Measurements from ENCODE around the gene MRPL47.
"Not testable (repeated sequence)": the region's sequence is repeated elsewhere in the genome, so short reads cannot be mapped to it uniquely, and the experiment has no call there.

MRPL47 gene

DNA sequence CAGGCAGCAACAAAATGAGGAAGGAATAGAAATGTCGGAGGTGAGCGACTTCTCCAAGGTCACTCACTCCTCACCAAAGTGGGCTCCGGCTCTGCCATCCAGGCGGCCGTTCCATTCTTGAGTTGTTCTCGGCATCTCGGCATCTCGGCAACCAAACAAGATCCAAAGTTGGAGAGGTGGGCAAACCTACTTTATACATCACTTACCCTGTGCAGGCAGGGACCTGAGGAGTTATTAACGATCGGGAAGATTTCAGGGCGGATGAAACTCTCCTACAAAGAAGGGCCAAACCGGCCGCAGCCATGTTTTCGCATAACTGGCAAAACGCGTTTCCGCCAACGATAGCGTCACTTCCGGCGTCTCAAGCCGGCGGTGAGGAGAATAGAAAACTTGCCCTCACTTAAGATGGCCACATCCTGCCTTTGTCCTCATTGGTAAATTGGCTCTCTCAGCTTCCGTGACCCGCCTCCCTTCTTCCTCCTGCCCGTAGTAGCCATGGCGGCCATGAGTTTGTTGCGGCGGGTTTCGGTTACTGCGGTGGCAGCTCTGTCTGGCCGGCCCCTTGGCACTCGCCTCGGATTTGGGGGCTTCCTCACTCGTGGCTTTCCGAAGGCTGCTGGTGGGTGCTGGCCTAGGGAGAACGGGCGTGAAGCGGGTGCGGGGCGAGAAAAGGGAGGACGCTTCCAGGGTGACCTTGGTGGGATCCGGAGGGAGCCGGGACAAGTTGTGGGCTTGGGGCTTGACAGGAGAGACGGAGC is at the start of gene MRPL47, which contains the start of gene NDUFB5:
TSS of gene MRPL47 (minus strand) at position 318 of the 758 bp plus-strand sequence. CDS start at position 304, 14 bp downstream.
TSS of gene NDUFB5 (plus strand) at position 474 of the 758 bp plus-strand sequence. CDS start at position 496, 22 bp downstream.
- peak; percentile 96 for DNase-seq

- peak; percentile 62 for DNase-seq
Measured at GRCh38 chr3:179653096-179653797, 48.8 kb upstream of the MRPL47 start.

DNA sequence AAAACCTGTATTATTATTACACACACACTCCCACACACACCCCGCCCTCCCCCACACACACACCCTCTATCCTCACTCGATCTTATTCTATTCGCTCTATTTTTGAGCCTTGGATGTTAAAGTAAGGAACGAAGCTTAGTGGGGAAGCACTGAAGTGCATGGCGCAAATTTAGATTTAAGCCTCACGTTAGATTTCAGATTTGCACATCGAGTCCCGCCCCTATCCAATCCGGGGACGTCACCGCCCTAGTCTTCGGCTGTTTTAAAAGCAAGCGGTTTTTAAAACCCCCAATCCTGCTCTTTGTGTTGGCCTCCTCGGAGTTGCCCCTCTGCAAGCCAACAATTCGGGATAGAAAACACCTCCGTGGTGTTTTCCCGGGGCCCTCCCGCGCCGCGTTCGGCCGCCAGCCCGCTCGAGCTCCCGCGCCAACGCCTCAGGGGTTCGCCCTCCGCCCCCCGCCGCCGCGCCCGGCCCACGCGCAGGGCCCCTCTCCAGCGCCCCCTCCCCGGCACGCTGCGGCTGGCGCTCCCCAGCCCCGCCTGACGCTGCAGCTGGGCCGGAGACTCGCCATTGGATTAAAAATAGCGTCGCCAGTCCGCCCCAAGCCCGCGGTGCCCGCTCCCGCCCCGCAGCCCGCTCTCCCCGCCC is 48.1 kb upstream of the MRPL47 start, which contains the start of gene USP13:
TSS of gene USP13 (plus strand) at position 594 of the 649 bp plus-strand sequence. CDS start 186 bp downstream, outside the sequence.
- DNase-seq, result peak; percentile 34

- DNase-seq, result no peak
Measured at GRCh38 chr3:179651687-179652446, 47.4 kb upstream of the MRPL47 start.

- DNase-seq, result no peak
Measured at GRCh38 chr3:179646177-179646576, 41.7 kb upstream of the MRPL47 start.

DNA sequence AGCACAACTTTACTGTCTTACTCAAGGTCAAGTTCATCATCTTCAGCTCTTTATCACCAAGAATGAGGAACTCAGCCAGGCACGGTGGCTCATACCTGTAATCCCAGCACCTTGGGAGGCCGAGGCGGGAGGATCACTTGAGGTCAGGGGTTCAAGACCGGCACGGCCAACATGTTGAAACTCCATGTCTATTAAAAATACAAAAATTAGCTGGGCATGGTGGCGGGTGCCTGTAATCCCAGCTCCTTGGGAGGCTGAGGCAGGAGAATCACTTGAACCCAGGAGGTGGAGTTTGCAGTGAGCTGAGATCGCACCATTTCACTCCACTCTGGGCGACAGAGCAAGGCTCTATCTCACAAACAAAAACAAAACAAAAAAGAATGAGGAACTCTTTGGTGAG is 39.4 kb upstream of the MRPL47 start:
- DNase-seq, result not testable (repeated sequence)

DNA sequence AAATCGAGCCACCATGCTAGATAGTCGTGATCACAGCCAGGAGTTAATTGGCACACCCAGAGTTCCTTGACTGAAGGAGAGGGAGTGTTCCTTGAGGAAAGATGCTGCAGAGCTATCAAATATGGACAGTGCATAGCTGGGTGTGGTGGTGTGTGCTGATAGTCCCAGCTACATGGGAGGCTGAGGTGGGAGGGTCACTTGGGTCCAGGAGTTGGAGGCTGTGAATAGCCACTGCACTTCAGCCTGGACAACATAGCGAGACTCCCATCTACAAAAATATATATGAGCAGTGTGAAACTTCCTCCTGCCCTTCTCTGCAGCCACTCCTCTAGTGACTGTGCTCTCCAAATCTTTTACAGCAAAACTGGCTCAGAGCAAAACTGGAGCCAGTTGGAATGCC is 38.4 kb upstream of the MRPL47 start:
- no peak for DNase-seq

DNA sequence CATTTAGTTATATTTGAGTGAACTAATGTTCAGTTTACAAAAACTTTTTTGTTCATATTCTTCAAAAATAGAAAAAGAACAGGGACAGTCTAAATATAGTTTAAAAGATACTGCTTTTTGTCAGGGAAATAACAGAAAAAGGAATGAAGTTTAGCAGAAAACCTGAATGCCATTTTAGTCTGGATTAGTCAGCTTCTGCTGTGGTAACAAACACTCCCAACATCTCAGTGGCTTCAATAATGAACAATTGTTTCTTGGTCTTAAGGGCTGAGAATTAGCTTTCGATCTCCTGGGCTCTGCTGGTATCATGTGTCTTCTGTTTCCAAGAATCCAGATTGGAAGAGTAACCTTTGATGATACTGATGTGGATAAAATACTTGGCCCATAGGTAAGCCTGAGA is 36.0 kb upstream of the MRPL47 start:
- DNase-seq, result no peak

- no peak for DNase-seq
Measured at GRCh38 chr3:179630753-179631451, 26.5 kb upstream of the MRPL47 start.

GRCh38 chr3:179624451-179624850 is 20.0 kb upstream of the MRPL47 start:
- DNase-seq, result no peak

DNA sequence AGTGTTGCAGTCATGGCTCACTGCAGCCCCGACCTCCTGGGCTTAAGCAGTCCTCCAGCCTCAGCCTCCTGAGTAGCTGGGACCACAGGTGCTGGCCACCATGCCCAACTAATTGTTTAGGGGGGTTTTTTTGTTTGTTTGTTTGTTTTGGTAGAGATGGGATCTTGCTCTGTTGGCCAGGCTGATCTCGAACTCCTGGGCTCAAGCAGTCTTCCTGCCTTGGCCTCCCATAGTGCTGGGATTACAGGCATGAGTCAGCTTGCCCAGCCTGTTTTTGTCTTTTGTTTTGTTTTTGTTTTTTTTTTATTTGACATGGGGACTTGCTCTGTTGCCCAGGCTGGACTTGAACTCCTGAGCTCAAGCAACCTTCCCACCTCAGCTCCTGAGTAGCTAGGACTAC is 17.6 kb upstream of the MRPL47 start:
- no peak for DNase-seq

DNA sequence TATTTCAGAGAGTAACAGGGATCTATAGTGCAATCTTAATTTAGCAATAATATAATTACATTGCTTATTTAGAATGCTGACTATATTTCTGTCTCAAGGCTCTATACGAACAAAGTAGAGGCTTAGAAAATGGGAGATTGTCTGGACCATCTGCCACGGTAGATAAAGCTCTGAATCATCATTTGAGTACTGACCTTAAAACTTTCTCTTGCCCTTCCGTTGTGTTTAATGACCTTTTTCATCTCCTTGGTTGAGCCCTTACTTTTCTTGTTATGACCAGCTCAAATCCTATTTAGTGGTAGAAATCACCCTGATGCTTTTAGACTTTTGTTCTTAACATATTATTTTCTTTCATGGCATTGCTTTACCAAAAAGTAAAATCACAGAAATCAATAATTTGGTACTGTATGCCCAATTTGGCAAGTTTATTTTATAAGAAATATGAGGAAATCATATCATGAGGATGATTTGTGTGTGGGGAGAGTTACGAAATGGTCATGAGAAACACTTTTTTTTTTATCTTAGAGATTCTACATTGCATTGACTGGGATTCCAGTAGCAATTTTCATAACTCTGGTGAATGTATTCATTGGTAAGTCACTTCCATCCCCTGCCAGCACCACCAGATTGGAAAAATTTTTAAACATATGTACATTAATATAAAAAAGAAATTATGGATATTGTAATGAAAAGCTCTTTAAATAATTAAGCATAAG is 11.2 kb upstream of the MRPL47 start:
- DNase-seq, result no peak

DNA sequence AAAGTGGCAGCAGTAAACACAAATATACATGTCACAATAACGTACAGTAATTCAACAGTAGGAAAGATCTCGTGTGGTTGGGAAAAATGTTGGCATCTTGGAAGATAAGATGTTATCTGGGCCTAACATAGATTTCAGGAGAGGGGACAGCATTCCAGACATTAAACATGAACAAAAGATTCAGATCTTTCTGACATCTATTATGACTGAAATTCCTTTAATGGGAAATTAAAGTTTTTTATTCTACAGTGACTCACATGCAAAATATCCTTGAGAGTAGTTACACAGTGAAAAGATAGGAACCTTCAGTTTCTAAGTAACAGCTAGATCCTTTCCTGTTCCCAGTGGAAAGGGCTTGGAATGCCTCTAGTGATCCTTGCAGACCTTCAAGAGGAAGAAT is 9.4 kb upstream of the MRPL47 start:
- DNase-seq, result no peak

- DNase-seq, result no peak
Measured at GRCh38 chr3:179610066-179610465, 5.6 kb upstream of the MRPL47 start.

- DNase-seq, result no peak
Measured at GRCh38 chr3:179608931-179609720, 4.7 kb upstream of the MRPL47 start.

GRCh38 chr3:179606534-179607085 is 2.2 kb upstream of the MRPL47 start:
- DNase-seq, result no peak

- DNase-seq, result no peak
Measured at GRCh38 chr3:179603831-179604230, 607 bp downstream of the MRPL47 start.

GRCh38 chr3:179603321-179603720 is 1.1 kb downstream of the MRPL47 start:
- no peak for DNase-seq

DNA sequence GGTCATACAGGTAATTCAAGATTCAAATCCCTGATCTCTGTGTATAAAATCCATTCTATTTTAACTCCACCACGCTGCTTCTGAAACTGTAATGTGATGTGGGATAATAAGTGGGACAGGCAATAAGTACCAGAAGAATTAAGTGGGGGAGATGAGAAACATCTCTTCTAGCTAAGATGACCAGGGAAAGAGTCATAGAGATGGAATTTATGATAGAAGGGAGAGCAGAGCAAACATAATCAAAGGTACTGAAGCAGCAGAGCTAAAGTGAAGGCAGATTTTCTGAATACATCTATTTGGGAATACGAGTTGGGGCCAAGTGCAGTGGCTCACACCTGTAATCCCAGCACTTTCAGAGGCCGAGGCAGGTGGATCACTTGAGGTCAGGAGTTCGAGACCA is 4.9 kb downstream of the MRPL47 start:
- no peak for DNase-seq

DNA sequence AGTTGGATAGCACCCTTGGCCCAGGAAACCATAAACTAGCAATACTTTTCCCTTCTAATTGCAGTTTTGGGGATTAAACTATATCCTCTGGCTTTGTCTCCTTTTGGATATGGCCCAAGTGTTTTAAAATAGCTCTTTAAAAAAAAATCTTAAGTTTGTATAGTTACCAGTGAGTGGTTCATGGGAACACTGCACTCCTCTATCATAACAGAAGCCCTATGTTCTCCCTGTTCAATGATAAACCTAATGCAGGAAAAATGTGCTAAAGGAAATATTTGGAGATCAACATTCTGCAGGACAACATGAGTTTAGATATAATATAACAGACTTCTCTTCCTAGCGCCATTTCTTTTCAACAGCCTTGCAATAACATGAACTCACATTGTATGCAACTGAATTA is 13.1 kb downstream of the MRPL47 start:
- DNase-seq, result no peak

Data from amniotic stem cell (primary cell).